NB4 (cell line): ENCODE measurements around the gene TMEM140.

ENCODE experiments used
- POLR2A ChIP-seq: IDR thresholded peaks from 2 replicates; pipeline ENCODE4 v1.6.1; 2011; ENCODE audit warnings: mild to moderate bottlenecking; ENCODE audit not compliant: insufficient read length; ENCODE audit errors: extremely low read depth
- TF ChIP-seq, protein P1 (sequence below): IDR thresholded peaks from one replicate; pipeline ENCODE4 v1.5.1; 2012; ENCODE audit warnings: low read depth, low read length

DNA sequence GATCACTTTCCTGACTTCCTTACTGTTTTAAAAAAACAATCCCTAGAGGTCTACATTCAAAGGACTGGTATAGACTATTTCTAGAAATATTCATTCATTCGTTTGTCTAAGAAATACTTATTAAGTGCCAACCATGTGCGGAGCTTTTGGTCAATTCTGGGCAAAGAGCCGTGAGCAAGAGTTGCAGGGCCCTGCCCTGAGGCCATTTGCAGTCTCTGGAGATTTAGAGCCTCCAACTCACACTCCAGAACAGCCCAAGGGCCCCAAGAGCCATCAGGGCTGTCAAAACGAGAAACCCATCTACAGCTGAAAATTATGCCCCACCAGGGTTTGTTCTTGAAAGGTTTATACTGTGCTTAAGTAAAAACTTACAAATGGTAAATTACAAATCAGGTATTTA, 47.3 kb downstream of the TMEM140 start:
- TF ChIP-seq POLR2A: no peak
- TF ChIP-seq, protein P1, sequence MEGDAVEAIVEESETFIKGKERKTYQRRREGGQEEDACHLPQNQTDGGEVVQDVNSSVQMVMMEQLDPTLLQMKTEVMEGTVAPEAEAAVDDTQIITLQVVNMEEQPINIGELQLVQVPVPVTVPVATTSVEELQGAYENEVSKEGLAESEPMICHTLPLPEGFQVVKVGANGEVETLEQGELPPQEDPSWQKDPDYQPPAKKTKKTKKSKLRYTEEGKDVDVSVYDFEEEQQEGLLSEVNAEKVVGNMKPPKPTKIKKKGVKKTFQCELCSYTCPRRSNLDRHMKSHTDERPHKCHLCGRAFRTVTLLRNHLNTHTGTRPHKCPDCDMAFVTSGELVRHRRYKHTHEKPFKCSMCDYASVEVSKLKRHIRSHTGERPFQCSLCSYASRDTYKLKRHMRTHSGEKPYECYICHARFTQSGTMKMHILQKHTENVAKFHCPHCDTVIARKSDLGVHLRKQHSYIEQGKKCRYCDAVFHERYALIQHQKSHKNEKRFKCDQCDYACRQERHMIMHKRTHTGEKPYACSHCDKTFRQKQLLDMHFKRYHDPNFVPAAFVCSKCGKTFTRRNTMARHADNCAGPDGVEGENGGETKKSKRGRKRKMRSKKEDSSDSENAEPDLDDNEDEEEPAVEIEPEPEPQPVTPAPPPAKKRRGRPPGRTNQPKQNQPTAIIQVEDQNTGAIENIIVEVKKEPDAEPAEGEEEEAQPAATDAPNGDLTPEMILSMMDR: no peak
